ENCODE results near the gene CES2.
"Not testable (repeated sequence)": the region's sequence is repeated elsewhere in the genome, so short reads cannot be mapped to it uniquely, and the experiment has no call there.

Gene CES2

DNA sequence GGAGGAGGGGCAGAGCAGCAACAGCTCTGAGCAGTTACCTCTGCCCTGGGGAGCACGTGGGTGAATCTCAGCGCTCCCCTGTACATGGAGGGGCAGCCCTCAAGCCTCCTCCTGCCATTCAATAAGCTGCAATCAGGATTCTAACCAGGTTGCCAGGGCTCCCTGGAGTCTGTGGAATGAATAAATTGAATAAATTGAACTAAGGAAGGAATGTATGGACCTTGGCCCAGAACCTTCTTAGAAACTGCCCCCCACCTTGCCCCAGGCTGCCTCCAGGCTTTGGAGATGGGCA lies 15.1 kb upstream of the CES2 start:
- no peak for DNase-seq

DNA sequence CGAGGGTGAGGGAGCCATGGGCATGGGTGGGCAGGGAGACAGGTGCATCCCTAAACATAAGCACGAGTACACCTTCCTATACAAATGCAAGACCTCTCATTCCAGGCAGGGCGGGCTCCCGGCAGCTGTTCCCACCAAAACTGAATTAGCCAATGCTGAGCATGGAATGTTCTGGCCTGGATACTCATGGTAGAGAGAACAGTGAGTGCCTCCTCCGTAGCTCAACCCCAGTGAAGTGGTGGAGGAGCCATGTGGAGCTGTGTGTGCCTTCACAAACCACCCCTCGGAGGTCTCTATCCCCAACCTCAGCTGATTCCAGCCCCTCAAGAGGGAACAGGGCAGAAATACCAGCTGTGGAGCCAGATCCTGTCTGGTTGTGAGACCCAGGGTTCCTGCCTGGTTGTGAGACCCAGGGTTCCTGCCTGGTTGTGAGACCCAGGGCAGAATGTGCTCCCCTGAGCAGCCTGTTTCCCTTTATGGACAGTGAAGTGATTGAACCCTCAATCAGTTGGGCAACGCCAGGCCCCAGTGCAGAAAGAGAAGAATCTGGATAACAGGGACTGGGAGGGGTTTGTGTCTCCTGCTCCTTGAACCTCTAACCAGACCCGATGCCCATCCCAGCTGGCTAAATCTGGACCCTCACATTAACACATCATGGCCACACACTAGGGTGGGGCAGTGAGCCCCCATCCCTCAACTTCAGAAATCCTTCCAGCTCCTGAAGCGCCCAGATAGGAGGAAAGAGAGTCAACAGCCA lies 14.2 kb upstream of the CES2 start:
- no peak for DNase-seq

GRCh38 chr16:66921729-66922450 lies 13.4 kb upstream of the CES2 start:
- DNase-seq: no peak

- no peak for DNase-seq
Observed at GRCh38 chr16:66923247-66923731, 12.0 kb upstream of the CES2 start.

DNA sequence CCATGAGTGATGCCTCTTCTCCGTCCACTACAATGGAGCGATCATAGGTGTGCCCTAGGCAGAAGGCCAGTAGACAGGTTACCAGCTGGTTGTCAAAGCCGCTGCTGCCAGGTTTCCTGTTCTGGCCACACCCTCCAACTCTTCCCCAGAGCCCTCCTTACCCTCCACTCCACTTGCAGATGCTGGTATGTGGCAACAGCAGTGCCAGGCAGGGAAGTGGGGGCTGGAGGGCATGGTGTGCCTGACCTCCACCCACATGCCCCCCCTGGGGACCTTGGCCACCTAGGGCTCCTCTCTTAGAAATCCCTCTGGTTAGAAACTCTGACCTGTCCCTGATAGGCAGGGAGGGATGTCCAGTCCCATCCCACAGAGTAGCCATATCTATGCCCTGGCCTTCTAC lies 11.4 kb upstream of the CES2 start:
- no peak for DNase-seq

GRCh38 chr16:66924527-66925321 lies 10.6 kb upstream of the CES2 start:
- DNase-seq: peak; percentile 40

GRCh38 chr16:66925322-66925840 lies 9.9 kb upstream of the CES2 start, which contains the start of gene RRAD:
Gene RRAD, minus strand, starts transcription at chr16:66925535. Its CDS starts 356 bp downstream, at chr16:66925179.
- no peak for DNase-seq

DNA sequence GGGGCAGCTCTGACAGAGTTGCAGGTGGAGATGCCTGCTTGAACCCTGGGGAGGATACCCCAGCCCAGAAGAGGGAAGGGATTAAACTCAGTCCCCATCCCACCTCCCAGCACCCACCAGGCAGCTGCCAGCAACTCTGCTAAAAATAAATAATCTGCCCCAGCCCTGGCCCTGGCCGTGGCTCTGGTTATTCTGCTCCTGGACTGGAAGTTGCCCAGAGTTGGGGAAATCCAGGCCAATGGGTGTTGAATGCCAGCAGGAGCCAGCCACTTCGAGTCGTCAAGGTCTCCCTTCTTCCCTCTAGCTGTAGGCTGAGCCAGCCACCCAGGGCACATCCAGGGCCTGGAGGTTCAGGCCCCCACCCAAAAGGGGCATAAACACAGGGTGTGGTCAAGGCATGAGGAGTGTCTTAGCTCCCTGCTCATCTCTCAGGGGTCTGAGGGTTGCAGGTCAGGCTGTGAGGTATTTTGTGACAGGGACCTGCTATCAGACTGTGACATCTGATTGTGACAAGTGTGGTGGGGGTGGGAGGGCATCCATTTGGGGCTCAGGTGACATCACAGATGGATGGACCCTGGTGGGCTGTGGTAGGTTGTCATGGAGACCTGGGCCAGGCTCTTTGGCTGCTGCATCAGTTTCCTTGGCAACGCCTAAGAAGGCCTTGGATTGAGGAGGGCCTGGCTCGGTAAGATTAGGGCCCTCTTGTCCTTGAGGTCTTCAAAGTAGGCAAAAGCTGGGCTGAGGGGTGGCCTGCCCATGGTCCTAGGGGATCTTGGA lies 9.0 kb upstream of the CES2 start:
- no peak for DNase-seq

GRCh38 chr16:66926961-66927436 lies 8.3 kb upstream of the CES2 start:
- DNase-seq: no peak

GRCh38 chr16:66927918-66928649 lies 7.2 kb upstream of the CES2 start:
- DNase-seq: no peak

DNA sequence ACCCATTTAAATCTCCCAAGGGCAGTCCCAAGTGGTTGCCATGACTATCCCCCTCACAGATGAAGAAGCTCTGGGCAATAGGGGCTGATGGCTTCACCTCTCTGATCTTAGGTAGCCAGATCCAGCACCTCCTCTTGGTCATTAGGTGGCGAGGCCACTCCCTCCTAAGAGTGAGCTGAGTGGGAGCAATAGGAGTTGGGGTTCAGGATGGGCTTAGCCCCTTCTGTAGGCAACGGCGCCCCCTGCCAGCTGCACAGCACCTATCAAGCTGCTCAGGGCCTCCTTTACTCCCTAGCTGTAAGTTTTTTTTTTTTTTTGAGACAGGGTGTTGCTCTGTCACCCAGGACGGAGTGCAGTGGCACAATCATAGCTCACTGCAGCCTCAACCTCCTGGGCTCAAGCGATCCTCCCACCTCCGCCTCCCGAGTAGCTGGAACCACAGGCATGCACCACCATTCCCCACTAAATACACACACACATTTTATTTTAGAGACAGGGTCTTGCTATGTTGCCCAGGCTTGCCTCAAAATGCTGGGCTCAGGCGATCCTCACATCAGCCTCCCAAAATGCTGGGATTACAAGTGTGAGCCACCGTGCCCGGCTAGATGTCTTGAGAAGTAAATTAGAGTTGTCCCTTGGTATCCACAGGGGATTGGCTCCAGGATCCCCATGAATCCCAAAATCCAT lies 6.5 kb upstream of the CES2 start:
- DNase-seq: peak; percentile 39

- DNase-seq: no peak
Observed at GRCh38 chr16:66930189-66930588, 5.1 kb upstream of the CES2 start.

- DNase-seq: no peak
Observed at GRCh38 chr16:66931665-66932064, 3.7 kb upstream of the CES2 start.

- no peak for DNase-seq
Observed at GRCh38 chr16:66932076-66932475, 3.2 kb upstream of the CES2 start.

DNA sequence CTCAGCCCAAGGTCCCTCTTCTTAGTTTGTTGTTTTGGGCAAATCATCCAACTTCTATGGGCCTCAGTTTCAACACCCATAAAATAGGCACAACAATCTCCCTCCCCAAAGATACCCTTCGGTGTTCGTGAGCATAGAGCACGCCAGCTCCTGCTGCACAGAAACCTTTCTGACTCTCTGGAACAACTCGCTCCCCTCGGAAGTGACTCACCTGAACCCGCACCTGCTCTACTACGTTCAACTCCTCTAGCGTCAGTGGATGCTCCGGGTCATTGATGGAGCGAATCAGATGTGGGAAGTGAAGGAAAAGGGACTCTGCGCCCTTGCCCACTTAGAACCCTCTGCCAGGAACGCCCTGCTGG lies 1.6 kb upstream of the CES2 start:
- peak; percentile 51 for DNase-seq

GRCh38 chr16:66934138-66934838 lies 1.0 kb upstream of the CES2 start, which contains the start of gene CIAO2B:
Gene CIAO2B, minus strand, starts transcription at chr16:66934402. Its CDS starts 38 bp downstream, at chr16:66934364.
- DNase-seq: peak; percentile 90

- not testable (repeated sequence) for DNase-seq
Observed at GRCh38 chr16:66934839-66935313, 440 bp upstream of the CES2 start.

- no peak for DNase-seq
Observed at GRCh38 chr16:66936462-66936861, 1.1 kb downstream of the CES2 start.

- DNase-seq: no peak
Observed at GRCh38 chr16:66936889-66937554, 1.7 kb downstream of the CES2 start.

Measured in stimulated activated CD4-positive, alpha-beta T cell treated with anti-CD3 and anti-CD28 coated beads, Interleukin-4, amount 100 ng/mL, for 1 hour (primary cell).